Fibroblast of the aortic adventitia (primary cell): ENCODE data around the gene PRRT2. TPM values are rescaled to one million over a fixed set of nuclear protein-coding genes. Genes with fewer than 3 reads are reported as not detected.
A peak's percentile ranks its signal among the peaks of the same experiment; 100 is the strongest.

Experiments
- DNase-seq: peaks from one replicate; pipeline ENCODE4 v3.0.0-alpha.2; 2010; ENCODE audit warnings: low read depth
- H3K4me3 ChIP-seq: 2 replicates; pipeline ENCODE4 v1.5.1; 2011; ENCODE audit warnings: low read depth, mild to moderate bottlenecking, control low read depth, low read length, moderate library complexity
- total RNA-seq: library from RNA; depleted of rRNA; stranded (reverse); fragments of >200 nt; gene quantifications from 2 replicates; pipeline ENCODE4 v1.2.3, GENCODE V29; 2012; ENCODE audit warnings: low replicate concordance
- TF ChIP-seq, protein P1 (sequence below): IDR thresholded peaks from 2 replicates; pipeline ENCODE4 v1.5.1; 2011; ENCODE audit warnings: mild to moderate bottlenecking, low read length, control low read depth, inconsistent platforms; ENCODE audit not compliant: insufficient read depth

Gene PRRT2
- total RNA-seq, 1 donor = 7.7 TPM

DNA sequence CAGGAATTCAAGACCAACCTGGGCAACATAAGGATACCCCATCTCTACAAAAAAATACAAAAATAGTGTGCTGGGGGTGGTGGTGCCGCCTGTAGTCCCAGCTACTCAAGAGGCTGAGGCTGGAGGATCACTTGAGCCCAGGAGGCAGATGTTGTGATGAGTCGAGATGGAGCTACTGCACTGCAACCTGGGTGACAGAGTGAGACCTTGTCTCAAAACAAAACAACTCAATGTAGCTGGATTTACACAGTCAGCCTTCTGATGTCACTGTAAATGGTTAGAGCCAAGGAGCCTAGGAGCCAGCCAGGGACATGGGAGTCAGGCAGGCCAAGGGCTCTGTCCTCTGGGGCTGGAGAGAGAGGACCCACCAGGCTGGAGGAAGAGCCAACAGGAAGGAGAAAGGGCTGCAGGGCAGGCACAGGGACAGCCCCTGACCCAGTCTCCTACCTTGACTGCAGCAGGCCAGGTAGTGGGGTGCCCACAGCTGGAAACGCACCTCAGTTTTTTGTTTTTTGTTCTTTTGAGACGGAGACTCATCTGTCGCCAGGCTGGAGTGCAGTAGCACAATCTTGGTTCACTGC is 42.6 kb downstream of the PRRT2 start:
- DNase-seq = no peak
- TF ChIP-seq, protein P1, sequence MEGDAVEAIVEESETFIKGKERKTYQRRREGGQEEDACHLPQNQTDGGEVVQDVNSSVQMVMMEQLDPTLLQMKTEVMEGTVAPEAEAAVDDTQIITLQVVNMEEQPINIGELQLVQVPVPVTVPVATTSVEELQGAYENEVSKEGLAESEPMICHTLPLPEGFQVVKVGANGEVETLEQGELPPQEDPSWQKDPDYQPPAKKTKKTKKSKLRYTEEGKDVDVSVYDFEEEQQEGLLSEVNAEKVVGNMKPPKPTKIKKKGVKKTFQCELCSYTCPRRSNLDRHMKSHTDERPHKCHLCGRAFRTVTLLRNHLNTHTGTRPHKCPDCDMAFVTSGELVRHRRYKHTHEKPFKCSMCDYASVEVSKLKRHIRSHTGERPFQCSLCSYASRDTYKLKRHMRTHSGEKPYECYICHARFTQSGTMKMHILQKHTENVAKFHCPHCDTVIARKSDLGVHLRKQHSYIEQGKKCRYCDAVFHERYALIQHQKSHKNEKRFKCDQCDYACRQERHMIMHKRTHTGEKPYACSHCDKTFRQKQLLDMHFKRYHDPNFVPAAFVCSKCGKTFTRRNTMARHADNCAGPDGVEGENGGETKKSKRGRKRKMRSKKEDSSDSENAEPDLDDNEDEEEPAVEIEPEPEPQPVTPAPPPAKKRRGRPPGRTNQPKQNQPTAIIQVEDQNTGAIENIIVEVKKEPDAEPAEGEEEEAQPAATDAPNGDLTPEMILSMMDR = no peak
- H3K4me3 ChIP-seq = no peak overlapping the region

DNA sequence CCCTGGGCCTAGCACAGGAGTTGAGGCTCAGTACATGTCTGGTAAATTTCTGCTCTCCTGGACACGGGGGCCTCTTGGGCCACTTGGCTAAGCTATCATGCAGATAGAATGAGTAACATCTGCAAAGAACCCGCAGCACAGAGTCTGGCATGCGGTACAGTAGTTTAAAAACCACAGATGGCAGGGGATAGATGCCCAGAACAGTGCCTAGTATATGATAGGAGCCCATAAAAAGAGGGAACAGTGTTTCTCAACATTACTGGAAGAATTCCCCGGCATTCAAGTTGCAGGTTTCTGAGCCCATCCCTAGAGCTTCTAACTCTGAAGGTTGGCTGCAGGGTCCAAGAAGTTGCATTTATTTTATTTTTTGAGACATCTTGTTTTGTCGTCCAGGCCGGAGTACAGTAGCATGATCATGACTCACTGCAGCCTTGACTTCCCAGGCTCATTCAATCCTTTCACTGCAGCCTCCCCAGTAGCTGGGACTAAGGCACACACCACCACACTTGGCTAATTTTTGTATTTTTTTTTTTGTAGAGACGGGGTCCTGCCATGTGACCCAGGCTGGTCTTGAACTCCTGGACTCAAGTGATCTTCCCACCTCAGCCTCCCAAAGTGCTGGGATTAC is 45.3 kb downstream of the PRRT2 start:
- TF ChIP-seq, protein P1 = no peak
- DNase-seq = peak; percentile 73
- H3K4me3 ChIP-seq = no peak overlapping the region

DNA sequence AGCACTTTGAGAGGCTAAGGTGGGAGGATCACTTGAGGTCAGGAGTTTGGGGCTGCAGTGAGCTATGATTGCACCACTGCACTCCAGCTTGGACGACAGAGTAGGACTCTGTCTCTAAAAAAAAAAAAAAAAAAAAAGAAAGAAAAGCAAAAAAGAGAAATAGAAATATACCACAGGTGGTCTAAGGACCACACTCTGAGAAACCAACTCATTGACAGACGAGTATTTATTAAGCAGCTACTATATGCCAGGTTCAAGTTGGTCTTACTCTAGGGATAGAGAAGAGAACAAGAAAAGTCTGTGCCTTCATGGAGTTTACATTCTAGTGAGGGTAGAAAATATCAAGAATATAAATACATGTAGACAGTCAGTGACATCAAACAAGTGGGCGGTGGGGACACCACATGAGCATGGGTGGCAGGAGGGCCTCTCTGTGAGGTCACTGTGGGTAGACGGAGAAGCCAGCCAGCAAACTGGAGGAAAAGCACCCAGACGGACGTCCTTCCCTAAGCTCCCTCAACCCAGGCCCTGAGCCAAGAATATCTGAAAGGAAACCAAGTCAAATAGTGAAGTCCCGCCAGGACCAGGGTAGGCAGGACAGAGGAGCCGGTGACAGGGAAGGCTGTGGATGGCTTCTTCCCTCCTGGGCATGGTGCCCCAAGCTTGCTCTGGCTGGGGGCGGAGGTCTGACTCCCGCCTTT is 46.3 kb downstream of the PRRT2 start:
- TF ChIP-seq, protein P1 = no peak
- DNase-seq = no peak
- no peak overlapping the region for H3K4me3 ChIP-seq

DNA sequence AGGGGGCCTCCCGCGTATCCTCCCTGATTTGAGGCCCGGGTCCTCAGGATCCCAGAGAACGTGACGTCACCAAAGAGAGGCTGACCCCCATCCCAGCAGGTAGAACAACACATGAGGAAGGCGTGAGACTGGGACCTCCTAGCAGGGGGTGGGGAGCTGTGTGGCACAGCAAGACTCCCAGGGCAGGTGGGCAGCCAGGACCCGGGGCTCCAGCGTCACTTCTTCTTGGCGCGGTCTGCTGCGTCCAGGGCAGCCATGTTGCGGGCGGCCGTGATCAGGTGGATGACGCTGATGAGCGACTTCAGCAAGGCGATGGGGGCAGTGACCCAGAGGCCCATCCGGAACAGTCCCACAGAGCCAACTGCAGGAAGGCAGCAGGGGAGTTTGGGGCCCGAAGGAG is 47.0 kb downstream of the PRRT2 start:
- H3K4me3 ChIP-seq = no peak overlapping the region
- TF ChIP-seq, protein P1 = no peak
- no peak for DNase-seq

DNA sequence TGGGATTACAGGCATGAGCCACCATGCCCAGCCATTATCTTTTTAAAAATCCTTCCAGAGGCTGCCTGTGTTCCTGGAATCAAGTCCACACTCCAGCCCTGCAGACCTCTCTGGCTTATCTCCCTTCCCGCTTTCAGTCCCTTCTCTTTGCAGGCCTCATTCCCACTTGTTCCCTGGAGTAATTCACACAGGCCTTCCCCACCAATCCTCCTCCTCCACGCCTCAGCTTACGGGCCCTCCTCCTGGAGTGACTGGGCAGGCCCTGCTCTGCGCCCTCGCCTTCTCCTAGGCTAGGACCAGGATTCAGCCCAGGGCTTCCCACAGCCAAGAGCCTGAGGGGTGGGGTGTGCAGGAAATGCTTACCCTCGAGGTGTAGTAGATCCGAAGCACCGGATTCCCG is 48.2 kb downstream of the PRRT2 start:
- DNase-seq = peak; percentile 28
- TF ChIP-seq, protein P1 = no peak

DNA sequence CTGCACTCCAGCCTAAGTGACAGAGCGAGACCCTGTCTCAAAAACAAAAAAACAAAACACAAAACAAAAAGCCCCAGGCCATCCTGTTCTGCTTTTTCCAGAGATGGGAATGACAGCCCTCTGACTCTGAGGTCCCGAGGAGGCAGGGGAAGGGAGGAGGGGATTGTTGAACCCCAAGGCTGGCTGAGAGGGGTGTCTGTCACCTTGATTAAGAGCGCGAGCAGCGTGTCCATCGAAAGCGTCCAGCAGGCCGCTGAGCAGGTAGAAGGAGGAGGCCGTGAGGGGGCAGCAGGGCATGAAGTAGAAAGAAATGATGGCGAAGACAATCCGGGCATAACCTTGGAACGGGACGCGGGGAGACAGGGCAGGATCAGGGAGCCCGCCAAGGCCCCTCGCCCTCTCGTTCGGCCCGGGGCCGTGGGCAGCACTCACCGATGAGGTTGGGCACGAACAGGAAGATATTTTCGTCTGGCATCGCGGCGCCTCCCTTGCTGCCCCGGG is 50.4 kb downstream of the PRRT2 start:
- peak; percentile 27 for DNase-seq
- TF ChIP-seq, protein P1 = peak; percentile 33
- peak overlapping the region; percentile 92 for H3K4me3 ChIP-seq

More for the DNA sequence above, 48.2 kb downstream of the PRRT2 start:
- no peak overlapping the region for H3K4me3 ChIP-seq
